IMR-90 (cell line): Measurements from ENCODE around the gene AAR2. TPM values are rescaled to one million over a fixed set of nuclear protein-coding genes. Genes with fewer than 3 reads are reported as not detected.

ENCODE experiments used
- ATAC-seq: fragments of 200-7000 bp; cut with Tn5 transposase; 2 replicates; pipeline ENCODE4 v1.9.1; 2020; ENCODE audit warnings: low read depth, mild to moderate bottlenecking, moderate library complexity
- BruUV-seq: library from RNA; stranded (reverse); fragments of 400-500 nt; replicated peaks from 2 replicates; lab custom pipeline; 2021; lab: Mats Ljungman, UMichigan
- CTCF ChIA-PET: fragments of 300-600 bp; formaldehyde crosslinking; extraction: SDS; loops from one replicate; lab custom pipeline; 2021; ENCODE audit warnings: antibody characterized with exemption; lab: Yijun Ruan, JAX
- POLR2A ChIA-PET: fragments of 300-600 bp; sonication (Branson Sonifier 250); formaldehyde crosslinking; loops from one replicate; lab custom pipeline; 2022; ENCODE audit warnings: antibody characterized with exemption; ENCODE audit not compliant: unreplicated experiment; lab: Charles Lee
- DNase-seq: peaks from one replicate; pipeline ENCODE4 v3.0.0; 2013
- H2AFZ ChIP-seq: replicated peaks from 2 replicates; pipeline ENCODE3; 2013; ENCODE audit warnings: low read length, mild to moderate bottlenecking; ENCODE audit not compliant: poor library complexity
- H2AK5ac ChIP-seq: 2 replicates; pipeline ENCODE4 v1.6.1; 2013; ENCODE audit warnings: low read depth, low read length, inconsistent platforms
- H2AK9ac ChIP-seq: replicated peaks from 2 replicates; pipeline ENCODE3; 2013; ENCODE audit warnings: mild to moderate bottlenecking, low read depth, low read length, moderate library complexity; ENCODE audit not compliant: poor library complexity
- H2BK120ac ChIP-seq: 2 replicates; pipeline ENCODE4 v1.6.1; 2013; ENCODE audit warnings: low read depth, low read length, inconsistent platforms
- H2BK15ac ChIP-seq: 3 replicates; pipeline ENCODE4 v1.6.1; 2013; ENCODE audit warnings: low read depth, low read length, inconsistent platforms
- H2BK20ac ChIP-seq: 2 replicates; pipeline ENCODE4 v1.6.1; 2013; ENCODE audit warnings: low read depth, mild to moderate bottlenecking, inconsistent platforms, low read length, moderate library complexity
- H2BK5ac ChIP-seq: 2 replicates; pipeline ENCODE4 v1.6.1; 2013; ENCODE audit warnings: mild to moderate bottlenecking, low read depth, low read length, inconsistent platforms; ENCODE audit not compliant: poor library complexity, severe bottlenecking
- H3K14ac ChIP-seq: replicated peaks from 2 replicates; pipeline ENCODE4 v1.6.1; 2013; ENCODE audit warnings: low read depth, low read length, inconsistent platforms
- H3K18ac ChIP-seq: 2 replicates; pipeline ENCODE4 v1.6.1; 2013; ENCODE audit warnings: low read depth, low read length, control low read depth
- H3K23ac ChIP-seq: 2 replicates; pipeline ENCODE4 v1.6.1; 2013; ENCODE audit warnings: low read depth, low read length, inconsistent platforms
- H3K27ac ChIP-seq: 2 replicates; pipeline ENCODE4 v1.5.1; 2013; ENCODE audit warnings: mild to moderate bottlenecking, control low read depth, low read length; ENCODE audit not compliant: insufficient read depth
- H3K27me3 ChIP-seq: 2 replicates; pipeline ENCODE4 v1.6.1; 2013; ENCODE audit warnings: low read length; ENCODE audit not compliant: control insufficient read depth, insufficient read depth
- H3K36me3 ChIP-seq: 2 replicates; pipeline ENCODE4 v1.6.1; 2013; ENCODE audit warnings: low read length, mixed read lengths; ENCODE audit not compliant: control insufficient read depth, insufficient read depth
- H3K4ac ChIP-seq: 2 replicates; pipeline ENCODE4 v1.6.1; 2013; ENCODE audit warnings: low read depth, low read length, inconsistent platforms
- H3K4me1 ChIP-seq: 2 replicates; pipeline ENCODE4 v1.6.1; 2013; ENCODE audit warnings: low read length, mixed read lengths; ENCODE audit not compliant: control insufficient read depth, insufficient read depth
- H3K4me2 ChIP-seq: 2 replicates; pipeline ENCODE4 v1.6.1; 2013; ENCODE audit warnings: low read depth, mild to moderate bottlenecking, control low read depth, low read length, moderate library complexity
- H3K4me3 ChIP-seq: 2 replicates; pipeline ENCODE4 v1.5.1; 2013; ENCODE audit warnings: low read depth, mild to moderate bottlenecking, control low read depth, low read length, moderate library complexity; ENCODE audit not compliant: insufficient read depth
- H3K56ac ChIP-seq: 2 replicates; pipeline ENCODE4 v1.6.1; 2013; ENCODE audit warnings: low read length, inconsistent platforms; ENCODE audit not compliant: insufficient read depth; ENCODE audit errors: extremely low read depth
- H3K79me1 ChIP-seq, 2 experiments: 2 replicates each; pipeline ENCODE4 v1.6.1; 2013; ENCODE audit warnings: low read length in 2 of 2, inconsistent platforms in 1 of 2, low read depth in 1 of 2
- H3K9ac ChIP-seq: 2 replicates; pipeline ENCODE4 v1.6.1; 2013; ENCODE audit warnings: low read depth, low read length, control low read depth
- H3K9me1 ChIP-seq: 2 replicates; pipeline ENCODE4 v1.6.1; 2013; ENCODE audit warnings: low read length, inconsistent platforms; ENCODE audit not compliant: insufficient read depth
- H3K9me3 ChIP-seq: 2 replicates; pipeline ENCODE4 v1.6.1; 2013; ENCODE audit warnings: low read length; ENCODE audit not compliant: control insufficient read depth, insufficient read depth
- H4K20me1 ChIP-seq: 2 replicates; pipeline ENCODE4 v1.6.1; 2013; ENCODE audit warnings: low read length, inconsistent platforms; ENCODE audit not compliant: insufficient read depth
- H4K5ac ChIP-seq: 2 replicates; pipeline ENCODE4 v1.6.1; 2013; ENCODE audit warnings: mild to moderate bottlenecking, low read depth, low read length, control low read depth
- H4K8ac ChIP-seq, 2 experiments: 2 replicates each; pipeline ENCODE4 v1.6.1; 2013; ENCODE audit warnings: low read depth in 2 of 2, low read length in 2 of 2, control low read depth in 1 of 2, inconsistent platforms in 1 of 2
- H4K91ac ChIP-seq: 2 replicates; pipeline ENCODE4 v1.6.1; 2013; ENCODE audit warnings: low read depth, low read length, inconsistent platforms; ENCODE audit not compliant: insufficient read depth
- MAFK ChIP-seq: IDR thresholded peaks from 2 replicates; pipeline ENCODE4 v1.6.1; 2012; ENCODE audit warnings: low read depth, low read length, improper control_type of control experiment
- SMC3 ChIP-seq: fragments of 150-350 bp; IDR thresholded peaks from 2 replicates; pipeline ENCODE4 v1.6.1; 2016; ENCODE audit warnings: low read depth, mild to moderate bottlenecking, antibody characterized with exemption, low read length, moderate library complexity
- WGBS, 2 experiments: methylation state at CpG; one replicate each; pipeline versions ENCODE4 v1.1.5 to v1.1.7; 2013; ENCODE audit warnings: missing lambda C conversion rate in 2 of 2; ENCODE audit not compliant: insufficient read length in 1 of 2; ENCODE audit errors: extremely low coverage in 2 of 2; 5-methylcytosine and 5-hydroxymethylcytosine counted together
- dilution Hi-C: fragments of 300-500 bp; cut with HindIII; formaldehyde crosslinking; loops from one replicate; pipeline ENCODE4 v1.14.3; 2018; ENCODE audit warnings: low sequenced_read_pairs; ENCODE audit not compliant: unreplicated experiment
- in situ Hi-C: fragments of 300-500 bp; cut with MboI; formaldehyde crosslinking; loops from 3 replicates; pipeline ENCODE4 v1.14.3; 2019; ENCODE audit warnings: low sequenced_read_pairs, inconsistent platforms, mixed read lengths
- intact Hi-C: fragments of 100-400 bp; cut with micrococcal nuclease; formaldehyde crosslinking; loops from 2 replicates; pipeline ENCODE4 v1.10.0; 2022
- polyA plus RNA-seq, 3 experiments: library from polyadenylated mRNA; depleted of rRNA; stranded (reverse); fragments of >200 nt; gene quantifications; 2 replicates each; pipeline ENCODE4 v1.2.3, GENCODE V29; 2012; ENCODE audit warnings: low replicate concordance in 1 of 3
- total RNA-seq: library from RNA; depleted of rRNA; stranded (reverse); fragments of >200 nt; gene quantifications from 2 replicates; pipeline ENCODE4 v1.2.3, GENCODE V29; 2012

Gene AAR2
- total and polyA plus RNA-seq, 2 of the 4 experiments (the other 2 are of a cell fraction) = 28.2 to 35.8 TPM

DNA sequence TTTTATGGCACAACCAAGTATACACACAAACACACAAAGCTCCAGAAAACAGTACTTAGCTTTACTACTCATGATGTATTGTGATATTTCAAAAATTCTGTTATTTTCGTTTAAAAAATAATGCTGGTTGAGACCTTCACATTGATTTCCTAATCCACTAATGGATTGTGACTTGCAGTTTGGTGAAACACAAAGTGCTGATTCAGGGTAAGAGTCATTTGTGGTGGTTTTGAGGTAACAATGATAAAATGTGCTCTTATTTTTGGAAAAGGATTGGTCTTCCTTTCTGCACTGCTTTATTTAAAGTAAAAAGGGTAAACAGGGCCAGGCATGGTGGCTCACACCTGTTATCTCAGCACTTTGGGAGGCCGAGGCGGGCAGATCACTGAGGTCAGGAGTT lies 1.9 kb downstream of the AAR2 start:
- TF ChIP-seq SMC3 (no peak), MAFK (peak; percentile 55)
- intact Hi-C loops = no loop called here
- H3K9me1 ChIP-seq = 0 out of 2 replicates have a peak, but pooled peaks cover 7% of the 10 kb centered on the region
- H3K9me3 ChIP-seq = no peaks in the 10 kb centered on the region
- H2BK5ac ChIP-seq = no peak overlapping the region
- H3K56ac ChIP-seq = no peak overlapping the region
- H2BK20ac ChIP-seq = no peak overlapping the region
- H2AFZ ChIP-seq = no peak overlapping the region
- H3K79me1 ChIP-seq = peaks cover 14 to 45% of the 10 kb centered on the region in 2 experiments
- H3K14ac ChIP-seq = no peak overlapping the region
- no peak overlapping the region for H2AK5ac ChIP-seq
- dilution Hi-C loops = no loop called here
- peaks cover 7% of the 10 kb centered on the region for H3K4me1 ChIP-seq
- no peak overlapping the region for H2BK120ac ChIP-seq
- ChIA-PET CTCF (interaction anchor here (0.6 to 2.2 kb wide), 2 partner anchors 36 to 354 kb away, joined by 4 to 5 read pairs; no protein-coding TSS in a partner anchor), POLR2A (interaction anchor here (1.0 kb wide), 1 partner anchor 8 kb away, joined by 3 read pairs; no protein-coding TSS in a partner anchor)
- no peak overlapping the region for H3K9ac ChIP-seq
- H4K20me1 ChIP-seq = peaks cover 12% of the 10 kb centered on the region; the same call in 1 of the 2 replicates
- no peak overlapping the region for H3K4me2 ChIP-seq
- no peak overlapping the region for H4K5ac ChIP-seq
- H3K36me3 ChIP-seq = peaks cover 15% of the 10 kb centered on the region
- H2AK9ac ChIP-seq = no peak overlapping the region
- no TSS peak for BruUV-seq
- no peak overlapping the region for H3K4ac ChIP-seq
- in situ Hi-C loops = no loop called here
- H3K23ac ChIP-seq = no peak overlapping the region
- no peak overlapping the region for H4K91ac ChIP-seq
- H3K18ac ChIP-seq = no peak overlapping the region
- H3K4me3 ChIP-seq = no peak overlapping the region
- ATAC-seq = no peak
- H3K27ac ChIP-seq = no peak overlapping the region
- no peak overlapping the region for H4K8ac ChIP-seq
- no peak for DNase-seq
- H2BK15ac ChIP-seq = no peak overlapping the region
- no peaks in the 10 kb centered on the region for H3K27me3 ChIP-seq
- WGBS, 2 experiments = 90% methylated on average over 2 of the region's 3 CpGs; no CpG with 5 or more reads in 1 of the 2 experiments
